Ovary (tissue), 9 donors: ENCODE data around the gene SLBP. TPM values are rescaled to one million over a fixed set of nuclear protein-coding genes. Genes with fewer than 3 reads are reported as not detected.

Source experiments
- DNase-seq, 5 donors: peaks; one replicate each; pipeline ENCODE4 v3.0.0-alpha.2; 2019 to 2020
- H3K27ac ChIP-seq, 2 donors: fragments of 200-600 bp; one replicate each; pipeline versions ENCODE4 v1.5.1 to v1.8.0; 2019 to 2022
- H3K27me3 ChIP-seq: fragments of 200-600 bp; one replicate; pipeline ENCODE4 v1.8.0; 2022
- H3K36me3 ChIP-seq: fragments of 200-600 bp; sonication (generic); one replicate; pipeline ENCODE4 v1.5.1; 2019
- H3K4me1 ChIP-seq: one replicate; pipeline ENCODE4 v1.8.1; 2013; ENCODE audit warnings: mild to moderate bottlenecking, moderate library complexity; ENCODE audit not compliant: insufficient read depth
- H3K4me3 ChIP-seq: fragments of 200-600 bp; sonication (generic); one replicate; pipeline ENCODE4 v1.5.1; 2017
- H3K9me3 ChIP-seq, 2 donors: fragments of 200-600 bp in 1 of 2; sonication (generic) in 1 of 2; one replicate each; pipeline versions ENCODE4 v1.5.1 to v1.8.1; 2013 to 2019; ENCODE audit warnings: mild to moderate bottlenecking in 1 of 2, moderate library complexity in 1 of 2
- EP300 ChIP-seq: sonication (generic); formaldehyde crosslinking; IDR thresholded peaks from one replicate; pipeline ENCODE4 v1.6.1; 2017; ENCODE audit warnings: antibody characterized with exemption
- POLR2A ChIP-seq: fragments of 450-650 bp; IDR thresholded peaks from one replicate; pipeline ENCODE4 v1.6.1; 2017; ENCODE audit warnings: antibody characterized with exemption, mild to moderate bottlenecking, moderate library complexity
- WGBS, 3 donors: extraction: QIAGEN DNeasy Blood & Tissue Kit in 1 of 3; methylation state at CpG; one replicate each; pipeline versions ENCODE4 v1.1.5 to v1.1.7; 2013 to 2017; 5-methylcytosine and 5-hydroxymethylcytosine counted together
- intact Hi-C, 4 donors: fragments of 100-400 bp; cut with DNase I; formaldehyde crosslinking; loops; one replicate each; pipeline versions ENCODE4 v1.11.0 to v1.15.1; 2022 to 2023
- polyA plus RNA-seq, 2 donors: library from polyadenylated mRNA; stranded (reverse); fragments of 200-250 nt in 1 of 2; fragments of 350-450 nt in 1 of 2; fragmentation: Illumina TruSeq in 1 of 2; extraction: RNeasy Lipid Tissue Mini Kit (QIAGEN cat#74804) in 1 of 2; gene quantifications; one replicate each; pipeline ENCODE4 v1.2.3, GENCODE V29; 2013 to 2014
- total RNA-seq, 7 donors: library from RNA; depleted of rRNA in 2 of 7; stranded (reverse); fragments of >200 nt in 2 of 7; fragmentation: NEBNext Ultra II Directional in 3 of 7; extraction: Animal tissue kit (Norgen Biotek cat#: 25700) in 3 of 7; gene quantifications; one replicate each; pipeline versions ENCODE4 v1.1.0 to v1.2.4, GENCODE V29; 2016 to 2023
- TF ChIP-seq, protein P1 (sequence below), 3 donors: fragments of 450-650 bp in 2 of 3; fragments of 200-600 bp in 1 of 3; IDR thresholded peaks; one replicate each; pipeline versions ENCODE4 v1.5.1 to v1.8.0; 2016 to 2022; ENCODE audit warnings: antibody characterized with exemption in 3 of 3, mild to moderate bottlenecking in 1 of 3
- donor health status: DM: no; HTN: no; CAD: no; lungs with moderate emphysema.
- donor health status: DM: no; HTN: no; CAD: no.
- donor health status: Bipolar disorder and iron deficiency.
- donor health status: DM: yes; HTN: yes; CAD: no.
- donor health status: DM: no; HTN: no; CAD: no.
- donor health status: DM: yes; HTN: yes; CAD: no.

The SLBP gene
- total and polyA plus RNA-seq, 9 donors = 30.9 to 64.8 (median 36.7) TPM

DNA sequence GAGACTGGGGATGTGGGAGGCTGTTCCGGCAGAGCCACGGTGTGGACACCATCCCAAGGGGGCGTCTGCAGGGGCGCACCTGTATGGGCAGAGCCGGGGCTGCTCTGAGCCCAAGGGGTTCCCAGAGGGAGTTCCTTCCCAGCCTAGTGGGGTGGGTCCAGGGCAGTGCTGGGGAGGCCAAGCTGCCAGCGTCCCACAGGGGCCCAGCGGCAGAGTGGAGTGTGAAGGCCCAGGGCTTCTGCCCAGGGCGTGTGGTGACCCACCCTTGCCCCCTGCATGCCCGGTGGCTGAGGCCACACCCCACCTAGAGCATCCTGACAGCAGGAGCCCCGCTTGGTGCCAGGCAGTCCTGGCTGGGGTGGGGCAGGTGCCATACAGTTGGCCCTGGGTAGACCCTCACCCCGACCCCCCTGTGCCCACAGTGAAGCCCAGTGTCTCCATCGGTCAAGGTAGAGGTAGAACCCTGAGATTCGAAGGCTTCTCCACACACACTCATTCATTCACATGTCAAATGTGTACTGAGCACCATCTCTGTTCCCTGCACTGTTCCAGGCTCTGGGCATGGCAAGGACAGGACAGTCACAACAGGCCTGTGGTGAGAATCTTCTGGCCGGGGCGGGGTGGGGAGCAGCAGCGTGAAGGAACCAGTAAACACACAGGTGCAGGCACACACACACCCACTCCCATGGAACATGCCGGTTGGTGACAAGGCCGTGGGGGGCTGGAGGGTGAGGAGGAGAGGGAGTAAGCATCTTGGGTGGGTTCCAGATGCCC, 38.4 kb upstream of the SLBP start:
- intact Hi-C loops = no loop called here
- no peak overlapping the region for H3K27ac ChIP-seq
- no peak for TF ChIP-seq POLR2A
- TF ChIP-seq, protein P1, sequence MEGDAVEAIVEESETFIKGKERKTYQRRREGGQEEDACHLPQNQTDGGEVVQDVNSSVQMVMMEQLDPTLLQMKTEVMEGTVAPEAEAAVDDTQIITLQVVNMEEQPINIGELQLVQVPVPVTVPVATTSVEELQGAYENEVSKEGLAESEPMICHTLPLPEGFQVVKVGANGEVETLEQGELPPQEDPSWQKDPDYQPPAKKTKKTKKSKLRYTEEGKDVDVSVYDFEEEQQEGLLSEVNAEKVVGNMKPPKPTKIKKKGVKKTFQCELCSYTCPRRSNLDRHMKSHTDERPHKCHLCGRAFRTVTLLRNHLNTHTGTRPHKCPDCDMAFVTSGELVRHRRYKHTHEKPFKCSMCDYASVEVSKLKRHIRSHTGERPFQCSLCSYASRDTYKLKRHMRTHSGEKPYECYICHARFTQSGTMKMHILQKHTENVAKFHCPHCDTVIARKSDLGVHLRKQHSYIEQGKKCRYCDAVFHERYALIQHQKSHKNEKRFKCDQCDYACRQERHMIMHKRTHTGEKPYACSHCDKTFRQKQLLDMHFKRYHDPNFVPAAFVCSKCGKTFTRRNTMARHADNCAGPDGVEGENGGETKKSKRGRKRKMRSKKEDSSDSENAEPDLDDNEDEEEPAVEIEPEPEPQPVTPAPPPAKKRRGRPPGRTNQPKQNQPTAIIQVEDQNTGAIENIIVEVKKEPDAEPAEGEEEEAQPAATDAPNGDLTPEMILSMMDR (IDR thresholded peaks at IDR 0.05) = no peak
- no peak for TF ChIP-seq EP300
- peaks cover 2% of the 10 kb centered on the region for H3K4me1 ChIP-seq
- WGBS, 3 donors = 77 to 88% (median 83%) methylated on average over 12 to 18 of the region's 18 CpGs
- no peaks in the 10 kb centered on the region for H3K9me3 ChIP-seq
- no peaks in the 10 kb centered on the region for H3K27me3 ChIP-seq
- H3K4me3 ChIP-seq = no peak overlapping the region
- no peak for DNase-seq
- H3K36me3 ChIP-seq = no peaks in the 10 kb centered on the region

DNA sequence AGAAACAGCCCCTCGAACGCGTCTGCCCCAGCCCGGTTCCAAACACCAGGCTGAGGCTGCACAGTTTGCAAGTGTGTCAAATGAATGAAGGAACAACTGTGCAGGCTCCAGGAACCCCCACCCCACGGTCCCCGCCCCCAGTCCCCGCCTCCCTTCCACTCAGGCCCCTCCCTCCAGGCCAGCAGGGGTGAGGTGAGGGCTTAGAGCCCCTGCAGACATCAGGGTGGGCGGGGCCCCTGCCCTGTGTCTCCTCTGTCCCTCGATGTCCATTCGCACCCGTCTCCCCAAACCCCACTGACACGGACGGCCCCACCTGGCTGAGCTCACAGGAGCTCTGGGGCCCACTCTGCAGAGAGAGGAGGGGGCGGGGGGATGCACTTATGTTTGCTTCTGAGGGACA, 37.7 kb upstream of the SLBP start:
- no peak for DNase-seq
- Histone ChIP-seq H3K27me3 (no peaks in the 10 kb centered on the region), H3K36me3 (no peaks in the 10 kb centered on the region), H3K4me3 (no peak overlapping the region), H3K9me3 (no peaks in the 10 kb centered on the region), H3K4me1 (peaks cover 2% of the 10 kb centered on the region), H3K27ac (no peak overlapping the region)
- TF ChIP-seq, protein P1 (IDR thresholded peaks at IDR 0.05) = no peak
- TF ChIP-seq POLR2A (no peak), EP300 (no peak)
- WGBS, 3 donors = 63 to 70% (median 66%) methylated on average over 12 to 14 of the region's 14 CpGs
- intact Hi-C loops = loop anchor here (5.0 kb wide), 2 partner anchors 57 to 147 kb away; no protein-coding TSS in a partner anchor

DNA sequence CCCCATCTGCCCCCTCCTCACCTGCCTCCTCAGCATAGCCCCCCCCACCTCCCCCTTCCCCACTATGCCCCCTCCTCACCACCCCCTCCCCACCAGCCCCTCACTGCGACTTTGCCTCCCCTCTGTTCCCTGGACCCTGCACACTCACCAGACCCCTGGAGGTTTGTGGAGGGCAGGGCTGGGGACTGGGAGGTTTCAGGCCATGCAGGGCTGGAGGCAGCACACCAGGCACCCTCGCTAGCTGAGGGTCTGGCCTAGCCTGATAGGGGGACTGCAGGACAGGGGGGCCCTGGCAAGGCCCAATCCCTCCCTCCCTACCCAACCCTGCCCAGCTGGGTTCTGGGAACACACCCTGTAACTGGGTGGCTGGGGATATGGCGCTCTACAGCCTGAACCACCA, 37.3 kb upstream of the SLBP start:
- 61 to 100% (median 68%) methylated on average over 2 to 3 of the region's 3 CpGs for WGBS, 3 donors
- intact Hi-C loops = loop anchor here (5.0 kb wide), 2 partner anchors 58 to 148 kb away; no protein-coding TSS in a partner anchor

DNA sequence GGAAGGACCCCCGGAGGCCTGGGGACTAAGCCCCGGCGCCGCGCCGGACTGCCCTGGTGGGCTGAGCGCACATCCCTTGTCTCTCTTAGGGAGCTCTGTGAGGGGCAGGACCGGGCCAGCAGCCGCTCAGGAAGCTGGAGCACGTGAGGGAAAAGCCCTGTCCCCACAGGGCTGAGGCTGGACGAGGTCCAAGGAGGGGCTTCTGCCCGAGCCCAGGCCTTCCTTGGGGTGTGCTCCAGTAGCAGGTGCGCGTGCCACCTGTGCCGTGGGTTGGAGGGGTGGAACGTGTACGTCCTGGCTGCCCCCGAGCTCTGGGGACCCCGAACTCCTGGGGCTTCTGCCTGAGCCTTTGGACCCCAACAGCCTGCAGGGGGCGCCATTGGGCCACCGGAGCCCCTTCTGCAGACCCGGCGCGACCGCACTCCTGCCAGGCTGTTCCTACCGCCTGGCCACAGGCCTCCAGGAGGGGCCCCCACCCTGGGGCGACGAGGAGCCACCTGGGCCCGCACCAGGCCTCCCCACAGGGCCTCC, 36.4 kb upstream of the SLBP start:
- Histone ChIP-seq H3K9me3 (no peaks in the 10 kb centered on the region), H3K27me3 (no peaks in the 10 kb centered on the region), H3K4me1 (peaks cover 2% of the 10 kb centered on the region), H3K4me3 (no peak overlapping the region), H3K36me3 (no peaks in the 10 kb centered on the region), H3K27ac (no peak overlapping the region)
- TF ChIP-seq POLR2A (no peak), EP300 (no peak)
- TF ChIP-seq, protein P1 (IDR thresholded peaks at IDR 0.05) = peak in 2 of 3 donors; percentile 12 to 38
- DNase-seq = peak; percentile 48 to 79 (median 62)
- intact Hi-C loops = loop anchor here (5.0 kb wide), 2 partner anchors 59 to 149 kb away; no protein-coding TSS in a partner anchor
- WGBS, 3 donors = 3 to 10% (median 5%) methylated on average over 11 to 29 of the region's 29 CpGs

More for the DNA sequence above, 37.3 kb upstream of the SLBP start:
- Histone ChIP-seq H3K4me3 (no peak overlapping the region), H3K9me3 (no peaks in the 10 kb centered on the region), H3K4me1 (peaks cover 2% of the 10 kb centered on the region), H3K27ac (no peak overlapping the region), H3K27me3 (no peaks in the 10 kb centered on the region), H3K36me3 (no peaks in the 10 kb centered on the region)
- DNase-seq = no peak
- TF ChIP-seq EP300 (no peak), POLR2A (no peak)
- TF ChIP-seq, protein P1 (IDR thresholded peaks at IDR 0.05) = no peak
